Fibroblast of mammary gland (primary cell): ENCODE measurements around the gene B4GALNT2.

Experiments used
- DNase-seq: peaks from one replicate; pipeline ENCODE4 v3.0.0-alpha.2; 2010; ENCODE audit warnings: low read depth
- H3K4me3 ChIP-seq: 2 replicates; pipeline ENCODE4 v1.5.1; 2011; ENCODE audit warnings: low read depth, mild to moderate bottlenecking, low read length, moderate library complexity; ENCODE audit not compliant: control insufficient read depth
- TF ChIP-seq, protein P1 (sequence below): conservative IDR thresholded peaks from 2 replicates; pipeline ENCODE4 v1.5.1; 2011; ENCODE audit warnings: low read depth, low read length, inconsistent platforms; ENCODE audit not compliant: control insufficient read depth, insufficient read depth

Gene B4GALNT2

DNA sequence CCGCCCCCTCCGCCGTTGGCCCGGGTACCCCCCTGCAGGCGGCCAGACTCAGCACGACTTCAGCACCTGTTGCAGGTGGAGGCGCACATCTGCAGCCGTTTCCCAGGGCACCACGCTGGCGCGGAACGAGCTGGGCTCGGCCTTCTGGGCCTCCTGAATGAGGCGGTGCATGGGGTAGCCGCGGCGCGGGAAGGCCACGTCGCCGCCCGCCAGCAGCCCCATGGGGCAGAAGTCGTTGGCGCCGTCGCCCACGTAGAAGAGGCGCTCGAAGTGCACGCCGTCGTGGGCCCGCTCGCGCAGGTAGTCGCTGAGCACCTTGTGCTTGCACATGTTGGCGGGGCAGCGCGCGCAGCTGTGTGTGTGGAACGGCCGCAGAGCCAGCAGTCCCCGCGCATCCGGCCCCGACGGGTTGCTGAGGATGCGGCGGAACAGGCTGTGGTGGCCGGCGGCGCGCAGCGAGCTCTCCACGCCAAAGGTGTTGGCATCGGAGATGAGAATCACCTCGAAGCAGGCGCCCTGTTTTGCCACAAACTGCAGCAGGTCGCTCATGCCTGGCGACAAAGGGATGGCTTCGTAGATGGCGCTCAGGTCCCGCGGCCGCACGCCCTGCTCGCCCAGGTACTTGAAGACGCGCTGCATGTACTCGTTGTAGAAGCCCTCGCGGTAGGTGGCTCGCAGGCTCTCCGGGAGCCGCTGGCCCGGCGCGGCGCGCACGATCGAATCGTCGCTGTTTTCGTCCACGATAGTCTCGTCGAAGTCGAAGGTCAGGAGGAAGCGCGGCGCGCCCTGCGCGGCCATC is 91.8 kb downstream of the B4GALNT2 start:
- no peak for DNase-seq
- no peak overlapping the region for H3K4me3 ChIP-seq

DNA sequence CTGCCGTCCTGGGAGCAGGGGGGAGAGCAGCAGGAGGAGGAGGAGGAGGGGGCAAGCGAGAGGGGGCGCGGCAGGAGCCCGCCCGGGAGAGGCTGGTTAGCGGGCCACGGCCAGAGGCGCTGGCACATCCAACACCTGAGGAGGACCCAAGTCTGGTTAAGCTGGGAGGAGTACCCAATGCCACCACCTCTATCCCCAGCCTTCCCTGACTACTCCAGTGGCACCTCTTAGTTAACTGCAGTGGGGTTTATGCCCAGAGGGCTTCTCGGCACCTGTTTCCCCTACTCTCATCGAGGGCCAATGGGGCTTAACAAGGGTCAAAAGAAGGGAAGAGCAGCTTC is 92.4 kb downstream of the B4GALNT2 start:
- TF ChIP-seq, protein P1, sequence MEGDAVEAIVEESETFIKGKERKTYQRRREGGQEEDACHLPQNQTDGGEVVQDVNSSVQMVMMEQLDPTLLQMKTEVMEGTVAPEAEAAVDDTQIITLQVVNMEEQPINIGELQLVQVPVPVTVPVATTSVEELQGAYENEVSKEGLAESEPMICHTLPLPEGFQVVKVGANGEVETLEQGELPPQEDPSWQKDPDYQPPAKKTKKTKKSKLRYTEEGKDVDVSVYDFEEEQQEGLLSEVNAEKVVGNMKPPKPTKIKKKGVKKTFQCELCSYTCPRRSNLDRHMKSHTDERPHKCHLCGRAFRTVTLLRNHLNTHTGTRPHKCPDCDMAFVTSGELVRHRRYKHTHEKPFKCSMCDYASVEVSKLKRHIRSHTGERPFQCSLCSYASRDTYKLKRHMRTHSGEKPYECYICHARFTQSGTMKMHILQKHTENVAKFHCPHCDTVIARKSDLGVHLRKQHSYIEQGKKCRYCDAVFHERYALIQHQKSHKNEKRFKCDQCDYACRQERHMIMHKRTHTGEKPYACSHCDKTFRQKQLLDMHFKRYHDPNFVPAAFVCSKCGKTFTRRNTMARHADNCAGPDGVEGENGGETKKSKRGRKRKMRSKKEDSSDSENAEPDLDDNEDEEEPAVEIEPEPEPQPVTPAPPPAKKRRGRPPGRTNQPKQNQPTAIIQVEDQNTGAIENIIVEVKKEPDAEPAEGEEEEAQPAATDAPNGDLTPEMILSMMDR: no peak

More for the DNA sequence above, 91.8 kb downstream of the B4GALNT2 start:
- TF ChIP-seq, protein P1: no peak

DNA sequence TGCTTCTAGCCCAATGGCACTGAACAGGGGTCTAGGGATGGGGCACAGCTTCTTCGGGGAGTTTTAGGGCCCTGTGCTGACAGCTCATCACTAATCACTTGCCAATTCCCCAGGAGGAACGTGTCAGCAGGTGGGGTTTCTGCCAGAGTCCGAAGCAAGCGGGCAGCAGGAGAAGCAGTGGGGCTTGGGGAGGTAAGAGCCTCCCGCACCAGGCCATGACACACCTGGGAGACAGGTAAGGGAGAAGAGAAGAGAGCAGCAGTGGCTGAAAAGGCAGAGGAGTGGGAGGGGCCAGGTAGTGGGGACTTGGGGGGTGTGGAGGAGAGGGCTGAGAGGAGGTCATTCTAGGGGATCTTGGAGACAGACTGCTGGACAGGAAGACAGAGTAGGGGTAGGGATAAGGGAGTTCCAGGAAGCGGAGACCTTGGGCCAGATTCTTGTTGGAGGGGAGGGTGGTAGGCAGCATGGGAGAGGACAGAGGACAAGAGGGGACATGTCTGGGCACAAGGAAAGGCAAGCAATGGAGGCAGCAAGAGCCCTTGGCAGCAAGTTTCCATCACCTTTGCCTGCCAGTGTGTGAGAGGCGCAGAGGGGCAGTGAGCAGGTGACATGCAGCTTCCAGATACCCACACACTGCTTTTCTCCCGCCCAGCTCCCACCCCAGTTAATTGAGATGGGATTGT is 93.1 kb downstream of the B4GALNT2 start:
- TF ChIP-seq, protein P1: no peak
- DNase-seq: no peak
- no peak overlapping the region for H3K4me3 ChIP-seq

More for the DNA sequence above, 92.4 kb downstream of the B4GALNT2 start:
- no peak for DNase-seq
- H3K4me3 ChIP-seq: no peak overlapping the region
